GM23248 (cell line): Measurements from ENCODE around the gene HNRNPR.

Source experiments
- EZH2 ChIP-seq: fragments of 200-600 bp; sonication (generic); IDR thresholded peaks from 2 replicates; pipeline ENCODE4 v1.6.1; 2018; ENCODE audit warnings: antibody characterized with exemption, mild to moderate bottlenecking; ENCODE audit not compliant: insufficient read depth, poor library complexity, severe bottlenecking
- EZH2phosphoT487 ChIP-seq: fragments of 200-600 bp; sonication (generic); IDR thresholded peaks from 2 replicates; pipeline ENCODE4 v1.6.1; 2018; ENCODE audit warnings: antibody characterized with exemption, moderate library complexity, mild to moderate bottlenecking, low read depth; ENCODE audit not compliant: insufficient read depth

GRCh38 chr1:23369335-23370013 is 25.4 kb upstream of the HNRNPR start, which contains the start of gene ZNF436:
- no peak for TF ChIP-seq EZH2
- TF ChIP-seq EZH2phosphoT487, result no peak
